ENCODE measurements around the gene STK10.

The STK10 gene

GRCh38 chr5:172188893-172189692, 1.1 kb upstream of the STK10 start:
- DNase-seq, result no peak

- peak; percentile 80 for DNase-seq
Measured at GRCh38 chr5:172187118-172188032, 649 bp downstream of the STK10 start.

- no peak for DNase-seq
Measured at GRCh38 chr5:172186114-172186695, 1.8 kb downstream of the STK10 start.

- no peak for DNase-seq
Measured at GRCh38 chr5:172185096-172185461, 2.9 kb downstream of the STK10 start.

- DNase-seq, result no peak
Measured at GRCh38 chr5:172183881-172184280, 4.1 kb downstream of the STK10 start.

- no peak for DNase-seq
Measured at GRCh38 chr5:172182291-172182690, 5.7 kb downstream of the STK10 start.

GRCh38 chr5:172180936-172181335, 7.1 kb downstream of the STK10 start:
- peak; percentile 58 for DNase-seq

- peak; percentile 62 for DNase-seq
Measured at GRCh38 chr5:172178991-172179989, 8.7 kb downstream of the STK10 start.

GRCh38 chr5:172178301-172178987, 9.6 kb downstream of the STK10 start:
- peak; percentile 64 for DNase-seq

GRCh38 chr5:172177176-172177575, 10.8 kb downstream of the STK10 start:
- no peak for DNase-seq

GRCh38 chr5:172175263-172175719, 12.7 kb downstream of the STK10 start:
- DNase-seq, result peak; percentile 94

- peak; percentile 75 for DNase-seq
Measured at GRCh38 chr5:172173564-172174153, 14.4 kb downstream of the STK10 start.

GRCh38 chr5:172172912-172173563, 15.0 kb downstream of the STK10 start:
- no peak for DNase-seq

- DNase-seq, result no peak
Measured at GRCh38 chr5:172171118-172171517, 16.9 kb downstream of the STK10 start.

- DNase-seq, result peak; percentile 10
Measured at GRCh38 chr5:172170251-172170701, 17.7 kb downstream of the STK10 start.

- DNase-seq, result no peak
Measured at GRCh38 chr5:172169216-172169615, 18.8 kb downstream of the STK10 start.

GRCh38 chr5:172168311-172168710, 19.7 kb downstream of the STK10 start:
- peak; percentile 2 for DNase-seq

GRCh38 chr5:172167895-172168294, 20.1 kb downstream of the STK10 start:
- peak; percentile 1 for DNase-seq

- DNase-seq, result no peak
Measured at GRCh38 chr5:172166030-172166826, 21.8 kb downstream of the STK10 start.

Data from CD4-positive, alpha-beta T cell treated with Interleukin-17A for 4 hours (primary cell).